Glutamatergic neuron (in vitro differentiated cells): ENCODE results near the gene LCOR. TPM values are rescaled to one million over a fixed set of nuclear protein-coding genes. Genes with fewer than 3 reads are reported as not detected.

Source experiments
- DNase-seq: peaks from one replicate; pipeline ENCODE4 v3.0.0; 2022
- H3K27ac Mint-ChIP-seq: one replicate; pipeline ENCODE4 v1.8.0; 2020; ENCODE audit warnings: mild to moderate bottlenecking, mixed read lengths, inconsistent platforms; ENCODE audit not compliant: unreplicated experiment
- H3K27me3 Mint-ChIP-seq: one replicate; pipeline ENCODE4 v1.8.0; 2020; ENCODE audit warnings: mild to moderate bottlenecking, moderate library complexity, mixed read lengths, inconsistent platforms; ENCODE audit not compliant: unreplicated experiment
- H3K36me3 Mint-ChIP-seq: one replicate; pipeline ENCODE4 v1.8.0; 2020; ENCODE audit warnings: mild to moderate bottlenecking, mixed read lengths, inconsistent platforms; ENCODE audit not compliant: unreplicated experiment
- H3K4me1 Mint-ChIP-seq: one replicate; pipeline ENCODE4 v1.8.0; 2020; ENCODE audit warnings: mild to moderate bottlenecking, low read depth, mixed read lengths, inconsistent platforms; ENCODE audit not compliant: unreplicated experiment
- H3K4me3 Mint-ChIP-seq: one replicate; pipeline ENCODE4 v1.8.0; 2020; ENCODE audit warnings: mild to moderate bottlenecking, mixed read lengths, inconsistent platforms; ENCODE audit not compliant: unreplicated experiment
- H3K9me3 Mint-ChIP-seq: one replicate; pipeline ENCODE4 v1.8.0; 2020; ENCODE audit warnings: mild to moderate bottlenecking, moderate library complexity, mixed read lengths, inconsistent platforms; ENCODE audit not compliant: unreplicated experiment
- total RNA-seq: library from RNA; stranded (reverse); fragmentation: NEBNext Ultra II Directional; extraction: Animal tissue kit (Norgen Biotek cat#: 25700); gene quantifications from one replicate; pipeline ENCODE4 v1.2.1, GENCODE V29; 2021; ENCODE audit not compliant: unreplicated experiment
- TF ChIP-seq, protein P1 (sequence below): fragments of 200-600 bp; sonication (generic); IDR thresholded peaks from one replicate; pipeline ENCODE4 v1.5.0; 2021; ENCODE audit not compliant: partially characterized antibody, unreplicated experiment

Gene LCOR
- total RNA-seq, 1 donor from 2014 or later = 132 TPM

DNA sequence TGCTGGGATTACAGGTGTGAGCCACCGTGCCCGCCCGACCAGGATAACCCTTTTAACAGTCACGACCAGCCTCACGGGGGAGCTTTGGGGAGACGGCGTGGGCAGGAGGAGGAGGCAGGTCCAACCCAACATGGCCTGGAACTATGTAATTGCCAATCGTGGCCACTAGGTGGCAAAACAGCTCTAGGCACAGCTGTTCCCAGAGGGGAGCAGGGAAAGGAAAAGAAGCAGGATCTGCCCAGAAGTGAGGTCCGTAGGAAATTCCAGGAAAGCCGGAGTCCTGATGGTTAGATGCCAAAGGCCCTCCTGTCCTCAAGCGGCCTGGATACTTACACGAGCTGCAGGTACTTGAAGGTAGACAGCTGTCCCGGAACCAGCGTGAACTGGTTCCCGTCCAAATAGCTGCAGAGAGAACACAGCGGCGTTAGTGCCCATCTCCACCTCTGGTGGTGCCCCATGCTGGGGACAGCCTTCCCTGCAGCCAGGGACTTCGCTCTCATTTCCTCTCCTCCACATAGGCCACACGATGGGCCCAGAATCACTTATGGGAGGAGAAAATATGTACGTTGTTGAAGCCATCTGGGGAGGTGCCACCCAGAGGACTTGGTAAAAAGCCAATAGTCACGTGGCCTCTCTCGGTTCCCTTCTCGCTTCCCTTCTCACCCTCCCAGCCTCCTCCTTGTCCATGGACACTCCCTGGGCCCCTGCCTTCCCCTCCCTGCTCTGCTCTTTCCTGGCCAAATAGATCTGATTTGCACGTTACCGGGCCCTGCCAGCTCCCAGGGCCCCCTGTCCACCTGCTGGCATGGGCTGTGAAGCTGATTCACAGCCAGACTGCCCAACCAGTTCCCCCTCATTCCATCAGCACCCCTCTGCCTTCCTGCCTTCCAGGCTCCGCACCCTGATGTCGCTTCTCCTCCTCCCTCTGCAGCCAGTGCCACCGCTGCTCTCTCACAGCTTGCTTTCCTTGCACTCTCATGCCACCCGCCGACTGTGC lies 205.6 kb downstream of the LCOR start:
- Mint-ChIP-seq H3K9me3 (peaks cover 3% of the 10 kb centered on the region), H3K27ac (no peak overlapping the region), H3K27me3 (peaks cover 8% of the 10 kb centered on the region), H3K36me3 (no peaks in the 10 kb centered on the region), H3K4me1 (peaks cover 5% of the 10 kb centered on the region), H3K4me3 (no peak overlapping the region)
- DNase-seq = peak; percentile 91
- TF ChIP-seq, protein P1, sequence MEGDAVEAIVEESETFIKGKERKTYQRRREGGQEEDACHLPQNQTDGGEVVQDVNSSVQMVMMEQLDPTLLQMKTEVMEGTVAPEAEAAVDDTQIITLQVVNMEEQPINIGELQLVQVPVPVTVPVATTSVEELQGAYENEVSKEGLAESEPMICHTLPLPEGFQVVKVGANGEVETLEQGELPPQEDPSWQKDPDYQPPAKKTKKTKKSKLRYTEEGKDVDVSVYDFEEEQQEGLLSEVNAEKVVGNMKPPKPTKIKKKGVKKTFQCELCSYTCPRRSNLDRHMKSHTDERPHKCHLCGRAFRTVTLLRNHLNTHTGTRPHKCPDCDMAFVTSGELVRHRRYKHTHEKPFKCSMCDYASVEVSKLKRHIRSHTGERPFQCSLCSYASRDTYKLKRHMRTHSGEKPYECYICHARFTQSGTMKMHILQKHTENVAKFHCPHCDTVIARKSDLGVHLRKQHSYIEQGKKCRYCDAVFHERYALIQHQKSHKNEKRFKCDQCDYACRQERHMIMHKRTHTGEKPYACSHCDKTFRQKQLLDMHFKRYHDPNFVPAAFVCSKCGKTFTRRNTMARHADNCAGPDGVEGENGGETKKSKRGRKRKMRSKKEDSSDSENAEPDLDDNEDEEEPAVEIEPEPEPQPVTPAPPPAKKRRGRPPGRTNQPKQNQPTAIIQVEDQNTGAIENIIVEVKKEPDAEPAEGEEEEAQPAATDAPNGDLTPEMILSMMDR = peak; percentile 97

DNA sequence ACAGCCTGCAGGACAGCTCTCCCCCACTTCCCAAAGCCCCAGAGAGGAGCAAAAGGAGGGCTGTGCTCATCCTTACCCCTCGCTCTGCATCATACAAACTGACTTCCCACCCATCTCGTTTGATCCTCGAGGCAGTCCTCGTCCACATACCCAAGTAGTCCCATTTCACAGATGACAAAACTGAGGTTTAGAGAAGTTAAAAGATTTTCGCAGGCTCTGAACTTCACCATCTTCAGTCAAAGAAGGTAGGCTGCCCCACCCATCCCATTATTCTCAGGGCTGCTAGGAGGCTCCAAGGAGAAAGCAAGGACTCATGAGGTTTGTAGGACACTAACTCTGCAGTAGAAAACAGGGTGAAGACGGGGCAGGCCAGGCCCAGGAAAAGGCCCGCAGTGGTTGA lies 206.6 kb downstream of the LCOR start:
- Mint-ChIP-seq H3K9me3 (peaks cover 3% of the 10 kb centered on the region), H3K27me3 (peaks cover 8% of the 10 kb centered on the region), H3K4me1 (peaks cover 5% of the 10 kb centered on the region), H3K27ac (no peak overlapping the region), H3K4me3 (no peak overlapping the region), H3K36me3 (no peaks in the 10 kb centered on the region)
- TF ChIP-seq, protein P1 = no peak
- no peak for DNase-seq

DNA sequence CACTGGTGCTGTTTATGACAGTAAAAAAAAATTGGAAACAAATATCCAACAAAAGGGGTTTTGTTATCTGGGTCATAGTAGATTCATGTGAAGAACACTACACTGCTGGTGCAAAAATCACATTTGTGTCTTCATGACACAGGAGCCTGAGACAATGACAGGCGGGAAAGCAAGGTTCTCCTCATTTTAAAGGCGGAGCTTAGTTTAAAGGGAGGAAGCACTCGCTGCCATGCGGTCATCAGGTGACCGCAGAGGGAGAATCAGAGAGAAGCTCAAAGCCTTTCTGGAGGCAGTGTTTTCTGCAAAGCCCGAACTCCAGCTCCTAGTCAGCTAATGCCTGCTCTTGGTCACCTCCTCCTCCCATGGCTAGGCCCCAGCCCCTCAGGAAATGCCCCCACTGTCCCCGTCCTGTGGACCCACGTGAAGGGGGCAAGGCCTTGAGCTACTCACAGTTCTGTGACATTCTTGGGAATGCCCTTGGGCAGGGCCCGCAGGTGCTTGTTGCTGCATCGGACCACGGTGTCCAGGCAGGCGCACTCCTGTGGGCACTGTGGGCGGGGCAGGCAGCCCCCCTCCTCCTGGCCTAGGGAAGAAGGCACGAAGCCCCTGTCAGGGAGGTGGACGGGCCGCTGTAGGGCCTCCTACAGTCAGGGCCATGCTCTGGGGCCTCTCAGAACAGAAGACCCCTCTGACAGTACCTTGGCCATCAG lies 207.6 kb downstream of the LCOR start:
- peaks cover 5% of the 10 kb centered on the region for H3K4me1 Mint-ChIP-seq
- H3K36me3 Mint-ChIP-seq = no peaks in the 10 kb centered on the region
- H3K27me3 Mint-ChIP-seq = peaks cover 8% of the 10 kb centered on the region
- H3K4me3 Mint-ChIP-seq = no peak overlapping the region
- DNase-seq = no peak
- H3K27ac Mint-ChIP-seq = no peak overlapping the region
- H3K9me3 Mint-ChIP-seq = peaks cover 5% of the 10 kb centered on the region
- TF ChIP-seq, protein P1 = no peak

DNA sequence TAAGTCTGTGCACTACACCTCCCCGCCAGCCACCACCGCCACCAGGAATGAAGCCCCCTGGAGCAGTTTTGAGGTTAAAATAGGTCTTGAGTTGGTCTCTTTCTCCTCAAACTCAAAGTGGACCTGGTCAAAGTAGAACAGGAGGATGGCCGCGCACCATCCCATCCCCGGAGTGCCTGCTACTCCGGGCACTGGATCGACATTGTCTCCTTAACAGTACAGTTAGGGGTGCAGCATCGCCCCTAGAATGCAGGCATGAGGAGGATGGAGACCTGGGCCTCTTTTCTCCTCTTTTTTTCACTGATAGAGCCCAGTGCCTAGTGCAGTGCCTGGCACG lies 208.1 kb downstream of the LCOR start:
- peaks cover 8% of the 10 kb centered on the region for H3K27me3 Mint-ChIP-seq
- H3K4me3 Mint-ChIP-seq = no peak overlapping the region
- peaks cover 2% of the 10 kb centered on the region for H3K4me1 Mint-ChIP-seq
- no peak for DNase-seq
- TF ChIP-seq, protein P1 = no peak
- no peak overlapping the region for H3K27ac Mint-ChIP-seq
- no peaks in the 10 kb centered on the region for H3K36me3 Mint-ChIP-seq
- peaks cover 5% of the 10 kb centered on the region for H3K9me3 Mint-ChIP-seq
